ENCODE measurements around the gene OSGEP. TPM values are rescaled to one million over a fixed set of nuclear protein-coding genes. Genes with fewer than 3 reads are reported as not detected.

Gene OSGEP
- total RNA-seq, 1 donor from 2014 or later, result 77.4 TPM

GRCh38 chr14:20418501-20418909 is 36.1 kb downstream of the OSGEP start:
- Mint-ChIP-seq H3K27ac (no peak overlapping the region), H3K27me3 (ENCODE audit: insufficient read depth) (peaks cover 2% of the 10 kb centered on the region)
- no peak for DNase-seq (ENCODE audit: low spot score)

GRCh38 chr14:20417250-20418186 is 37.1 kb downstream of the OSGEP start:
- Mint-ChIP-seq H3K27me3 (ENCODE audit: insufficient read depth) (no peaks in the 10 kb centered on the region), H3K4me3 (no peak overlapping the region), H3K36me3 (ENCODE audit: low read depth) (peaks cover 2% of the 10 kb centered on the region), H3K9me3 (no peaks in the 10 kb centered on the region), H3K27ac (no peak overlapping the region), H3K4me1 (ENCODE audit: low read depth) (peaks cover 17% of the 10 kb centered on the region)
- no peak for DNase-seq (ENCODE audit: low spot score)
- intact Hi-C loops (cut with micrococcal nuclease), result no loop called here

More at GRCh38 chr14:20418501-20418909, 36.1 kb downstream of the OSGEP start:
- H3K36me3 Mint-ChIP-seq (ENCODE audit: low read depth), result peaks cover 2% of the 10 kb centered on the region
- no peak overlapping the region for H3K4me3 Mint-ChIP-seq
- H3K9me3 Mint-ChIP-seq, result no peaks in the 10 kb centered on the region
- intact Hi-C loops (cut with micrococcal nuclease), result no loop called here
- H3K4me1 Mint-ChIP-seq (ENCODE audit: low read depth), result peaks cover 15% of the 10 kb centered on the region

- DNase-seq (ENCODE audit: low spot score), result no peak
- no peaks in the 10 kb centered on the region for H3K27me3 Mint-ChIP-seq (ENCODE audit: insufficient read depth)
- H3K27ac Mint-ChIP-seq, result no peak overlapping the region
- no peaks in the 10 kb centered on the region for H3K9me3 Mint-ChIP-seq
- peaks cover 27% of the 10 kb centered on the region for H3K4me1 Mint-ChIP-seq (ENCODE audit: low read depth)
- intact Hi-C loops (cut with micrococcal nuclease), result no loop called here
- no peak overlapping the region for H3K4me3 Mint-ChIP-seq
- H3K36me3 Mint-ChIP-seq (ENCODE audit: low read depth), result peaks cover 3% of the 10 kb centered on the region
Observed at GRCh38 chr14:20416223-20416622, 38.4 kb downstream of the OSGEP start.

GRCh38 chr14:20415782-20416206 is 38.8 kb downstream of the OSGEP start:
- intact Hi-C loops (cut with micrococcal nuclease), result no loop called here
- H3K9me3 Mint-ChIP-seq, result no peaks in the 10 kb centered on the region
- no peak overlapping the region for H3K4me3 Mint-ChIP-seq
- no peaks in the 10 kb centered on the region for H3K27me3 Mint-ChIP-seq (ENCODE audit: insufficient read depth)
- peaks cover 31% of the 10 kb centered on the region for H3K4me1 Mint-ChIP-seq (ENCODE audit: low read depth)
- peaks cover 6% of the 10 kb centered on the region for H3K36me3 Mint-ChIP-seq (ENCODE audit: low read depth)
- peak; percentile 21 for DNase-seq (ENCODE audit: low spot score)
- no peak overlapping the region for H3K27ac Mint-ChIP-seq

- H3K9me3 Mint-ChIP-seq, result no peaks in the 10 kb centered on the region
Observed at GRCh38 chr14:20413744-20414082, 40.9 kb downstream of the OSGEP start.

GRCh38 chr14:20412876-20413743 is 41.5 kb downstream of the OSGEP start, which contains the start of gene TEP1:
TSS of gene TEP1 (minus strand) at chr14:20413501. CDS start at chr14:20408439, 5,062 bp downstream.
- no peaks in the 10 kb centered on the region for H3K9me3 Mint-ChIP-seq
- intact Hi-C loops (cut with micrococcal nuclease), result loop anchor here (1.0 to 2.0 kb wide), 13 partner anchors 8 to 268 kb away; partner anchors contain the start of genes CCNB1IP1, OSGEP, PARP2 and PIP4P1
- H3K36me3 Mint-ChIP-seq (ENCODE audit: low read depth), result peaks cover 16% of the 10 kb centered on the region
- H3K27me3 Mint-ChIP-seq (ENCODE audit: insufficient read depth), result no peaks in the 10 kb centered on the region
- H3K4me3 Mint-ChIP-seq, result peak within 1 kb of the TSS; percentile 100
- H3K27ac Mint-ChIP-seq, result peak within 1 kb of the TSS; percentile 99
- DNase-seq (ENCODE audit: low spot score), result peak; percentile 69
- H3K4me1 Mint-ChIP-seq (ENCODE audit: low read depth), result peaks cover 40% of the 10 kb centered on the region

More at GRCh38 chr14:20413744-20414082, 40.9 kb downstream of the OSGEP start:
- Mint-ChIP-seq H3K27ac (peak overlapping the region; percentile 99), H3K27me3 (ENCODE audit: insufficient read depth) (no peaks in the 10 kb centered on the region), H3K36me3 (ENCODE audit: low read depth) (peaks cover 13% of the 10 kb centered on the region), H3K4me3 (peak overlapping the region; percentile 100), H3K4me1 (ENCODE audit: low read depth) (peaks cover 40% of the 10 kb centered on the region)
- peak; percentile 9 for DNase-seq (ENCODE audit: low spot score)
- intact Hi-C loops (cut with micrococcal nuclease), result loop anchor here (1.0 to 2.0 kb wide), 10 partner anchors 8 to 268 kb away; partner anchors contain the start of genes CCNB1IP1, OSGEP, PARP2 and PIP4P1

- Mint-ChIP-seq H3K27me3 (ENCODE audit: insufficient read depth) (no peaks in the 10 kb centered on the region), H3K4me1 (ENCODE audit: low read depth) (peaks cover 40% of the 10 kb centered on the region), H3K36me3 (ENCODE audit: low read depth) (peaks cover 22% of the 10 kb centered on the region), H3K4me3 (peak overlapping the region; percentile 100), H3K27ac (peak overlapping the region; percentile 87), H3K9me3 (no peaks in the 10 kb centered on the region)
- no peak for DNase-seq (ENCODE audit: low spot score)
- intact Hi-C loops (cut with micrococcal nuclease), result loop anchor here (1.0 to 2.0 kb wide), 4 partner anchors 11 to 197 kb away; partner anchors contain the start of gene CCNB1IP1
Observed at GRCh38 chr14:20412411-20412810, 42.2 kb downstream of the OSGEP start.

GRCh38 chr14:20409226-20409625 is 45.4 kb downstream of the OSGEP start:
- DNase-seq (ENCODE audit: low spot score), result no peak
- peaks cover 45% of the 10 kb centered on the region for H3K36me3 Mint-ChIP-seq (ENCODE audit: low read depth)
- peaks cover 52% of the 10 kb centered on the region for H3K4me1 Mint-ChIP-seq (ENCODE audit: low read depth)
- H3K9me3 Mint-ChIP-seq, result no peaks in the 10 kb centered on the region
- intact Hi-C loops (cut with micrococcal nuclease), result no loop called here
- peak overlapping the region; percentile 45 for H3K27ac Mint-ChIP-seq
- H3K4me3 Mint-ChIP-seq, result no peak overlapping the region
- no peaks in the 10 kb centered on the region for H3K27me3 Mint-ChIP-seq (ENCODE audit: insufficient read depth)

- no peaks in the 10 kb centered on the region for H3K9me3 Mint-ChIP-seq
- H3K36me3 Mint-ChIP-seq (ENCODE audit: low read depth), result peaks cover 67% of the 10 kb centered on the region
- no peak for DNase-seq (ENCODE audit: low spot score)
- no peak overlapping the region for H3K4me3 Mint-ChIP-seq
- peak overlapping the region; percentile 42 for H3K27ac Mint-ChIP-seq
- H3K27me3 Mint-ChIP-seq (ENCODE audit: insufficient read depth), result no peaks in the 10 kb centered on the region
- H3K4me1 Mint-ChIP-seq (ENCODE audit: low read depth), result peaks cover 37% of the 10 kb centered on the region
- intact Hi-C loops (cut with micrococcal nuclease), result no loop called here
Observed at GRCh38 chr14:20403521-20403920, 51.1 kb downstream of the OSGEP start.

- Mint-ChIP-seq H3K9me3 (no peaks in the 10 kb centered on the region), H3K36me3 (ENCODE audit: low read depth) (peaks cover 57% of the 10 kb centered on the region), H3K4me3 (peak overlapping the region; percentile 53), H3K27ac (peak overlapping the region; percentile 86), H3K4me1 (ENCODE audit: low read depth) (peaks cover 30% of the 10 kb centered on the region), H3K27me3 (ENCODE audit: insufficient read depth) (no peaks in the 10 kb centered on the region)
- intact Hi-C loops (cut with micrococcal nuclease), result loop anchor here (1.0 to 2.0 kb wide), 4 partner anchors 11 to 282 kb away; partner anchors contain the start of genes APEX1, OSGEP and PARP2
- DNase-seq (ENCODE audit: low spot score), result no peak
Observed at GRCh38 chr14:20400965-20401593, 53.5 kb downstream of the OSGEP start.

- intact Hi-C loops (cut with micrococcal nuclease), result loop anchor here (2.0 kb wide), 1 partner anchor 54 kb away; the partner anchor contains the start of genes APEX1 and OSGEP
- DNase-seq (ENCODE audit: low spot score), result no peak
- Mint-ChIP-seq H3K4me3 (peak overlapping the region; percentile 53), H3K4me1 (ENCODE audit: low read depth) (peaks cover 27% of the 10 kb centered on the region), H3K27ac (peak overlapping the region; percentile 86), H3K9me3 (no peaks in the 10 kb centered on the region), H3K36me3 (ENCODE audit: low read depth) (peaks cover 57% of the 10 kb centered on the region), H3K27me3 (ENCODE audit: insufficient read depth) (no peaks in the 10 kb centered on the region)
Observed at GRCh38 chr14:20400589-20400964, 54.0 kb downstream of the OSGEP start.

GRCh38 chr14:20397511-20397910 is 57.1 kb downstream of the OSGEP start:
- intact Hi-C loops (cut with micrococcal nuclease), result no loop called here
- no peak overlapping the region for H3K4me3 Mint-ChIP-seq
- no peak for DNase-seq (ENCODE audit: low spot score)
- peaks cover 17% of the 10 kb centered on the region for H3K4me1 Mint-ChIP-seq (ENCODE audit: low read depth)
- H3K36me3 Mint-ChIP-seq (ENCODE audit: low read depth), result peaks cover 44% of the 10 kb centered on the region
- H3K9me3 Mint-ChIP-seq, result no peaks in the 10 kb centered on the region
- H3K27me3 Mint-ChIP-seq (ENCODE audit: insufficient read depth), result no peaks in the 10 kb centered on the region
- no peak overlapping the region for H3K27ac Mint-ChIP-seq

Measured in activated T-helper 1 cell treated with anti-CD3 and anti-CD28 coated beads, Interleukin-12 subunit alpha, Interleukin-12 subunit beta, Interleukin-2, Interleukin-4 antibody, amounts not matched to agents 30 ng/mL and 10 ng/mL and 1 ng/mL, durations not matched to agents 14 hours and 24 hours and 36 hours (primary cell).